Uterus (tissue), 2 donors: ENCODE data around the gene SPTAN1.

Source experiments
- CTCF ChIP-seq, 4 experiments: fragments of 200-600 bp in 2 of 4; fragments of 450-650 bp in 2 of 4; sonication (generic) in 2 of 4; IDR thresholded peaks; one replicate each; pipeline ENCODE4 v1.5.1; 2016 to 2019; ENCODE audit warnings: antibody characterized with exemption in 4 of 4, mild to moderate bottlenecking in 2 of 4, moderate library complexity in 1 of 4
- POLR2A ChIP-seq, 2 donors: fragments of 450-650 bp; IDR thresholded peaks; one replicate each; pipeline ENCODE4 v1.6.1; 2016; ENCODE audit warnings: antibody characterized with exemption in 2 of 2, mild to moderate bottlenecking in 1 of 2, moderate library complexity in 1 of 2

- TF ChIP-seq POLR2A (IDR thresholded peaks at IDR 0.05): peak in 1 of 2 donors; percentile 17
- peak; percentile 60 to 71 (median 65) for TF ChIP-seq CTCF (IDR thresholded peaks at IDR 0.05)
Observed at GRCh38 chr9:128635266-128636023, 83.1 kb downstream of the SPTAN1 start.
